C4-2B (cell line): ENCODE results near the gene KIF5B.

Source experiments
- ZFX ChIP-seq: fragments of 450-650 bp; IDR thresholded peaks from 2 replicates; pipeline ENCODE4 v1.6.1; 2017
- TF ChIP-seq, protein P1 (sequence below): fragments of 450-650 bp; conservative IDR thresholded peaks from 2 replicates; pipeline ENCODE4 v1.5.1; 2017; ENCODE audit warnings: mild to moderate bottlenecking

DNA sequence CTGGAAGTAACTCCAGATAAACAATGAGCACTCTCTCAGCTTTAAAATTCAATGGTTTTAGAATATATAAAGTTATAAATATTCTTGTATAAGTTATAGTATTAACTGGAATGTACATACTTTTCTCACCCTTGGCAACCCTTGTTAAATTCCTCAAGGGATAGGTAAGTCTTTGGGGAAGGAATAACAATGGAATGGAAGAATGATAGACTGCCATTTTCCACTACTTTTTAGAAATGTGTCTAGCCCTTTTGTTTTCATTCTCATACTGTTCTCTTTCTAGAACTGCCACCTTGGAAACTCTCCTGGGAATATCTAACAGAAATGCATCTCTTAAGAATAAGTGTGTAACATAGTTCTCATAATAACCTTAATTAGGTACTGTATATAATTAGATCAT, 8.3 kb downstream of the KIF5B start:
- TF ChIP-seq, protein P1, sequence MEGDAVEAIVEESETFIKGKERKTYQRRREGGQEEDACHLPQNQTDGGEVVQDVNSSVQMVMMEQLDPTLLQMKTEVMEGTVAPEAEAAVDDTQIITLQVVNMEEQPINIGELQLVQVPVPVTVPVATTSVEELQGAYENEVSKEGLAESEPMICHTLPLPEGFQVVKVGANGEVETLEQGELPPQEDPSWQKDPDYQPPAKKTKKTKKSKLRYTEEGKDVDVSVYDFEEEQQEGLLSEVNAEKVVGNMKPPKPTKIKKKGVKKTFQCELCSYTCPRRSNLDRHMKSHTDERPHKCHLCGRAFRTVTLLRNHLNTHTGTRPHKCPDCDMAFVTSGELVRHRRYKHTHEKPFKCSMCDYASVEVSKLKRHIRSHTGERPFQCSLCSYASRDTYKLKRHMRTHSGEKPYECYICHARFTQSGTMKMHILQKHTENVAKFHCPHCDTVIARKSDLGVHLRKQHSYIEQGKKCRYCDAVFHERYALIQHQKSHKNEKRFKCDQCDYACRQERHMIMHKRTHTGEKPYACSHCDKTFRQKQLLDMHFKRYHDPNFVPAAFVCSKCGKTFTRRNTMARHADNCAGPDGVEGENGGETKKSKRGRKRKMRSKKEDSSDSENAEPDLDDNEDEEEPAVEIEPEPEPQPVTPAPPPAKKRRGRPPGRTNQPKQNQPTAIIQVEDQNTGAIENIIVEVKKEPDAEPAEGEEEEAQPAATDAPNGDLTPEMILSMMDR = no peak
- no peak for TF ChIP-seq ZFX
